ENCODE results near the gene IQGAP3.

GRCh38 chr1:156566436-156566835, 5.9 kb downstream of the IQGAP3 start:
- no peak for TF ChIP-seq CTCF (IDR thresholded peaks at IDR 0.05; ENCODE audit: low read depth, low read length)
- TF ChIP-seq EZH2phosphoT487 (IDR thresholded peaks at IDR 0.05; ENCODE audit: low read depth): no peak
